ENCODE data around the gene CDK14.
"Not testable (repeated sequence)": the region's sequence is repeated elsewhere in the genome, so short reads cannot be mapped to it uniquely, and the experiment has no call there.

Gene CDK14

GRCh38 chr7:91168871-91169829 is 573.0 kb downstream of the CDK14 start:
- no peak for TF ChIP-seq CTCF (conservative IDR thresholded peaks at IDR 0.05)
- H3K27ac ChIP-seq: no peak overlapping the region

GRCh38 chr7:91169830-91170191 is 573.7 kb downstream of the CDK14 start:
- no peak for TF ChIP-seq CTCF (conservative IDR thresholded peaks at IDR 0.05)
- H3K27ac ChIP-seq: no peak overlapping the region

- H3K27ac ChIP-seq: not testable (repeated sequence)
Observed at GRCh38 chr7:91173265-91173664, 577.1 kb downstream of the CDK14 start.

GRCh38 chr7:91180746-91181145 is 584.6 kb downstream of the CDK14 start:
- no peak overlapping the region for H3K27ac ChIP-seq
- TF ChIP-seq CTCF (conservative IDR thresholded peaks at IDR 0.05): no peak

- TF ChIP-seq CTCF (conservative IDR thresholded peaks at IDR 0.05): no peak
- H3K27ac ChIP-seq: no peak overlapping the region
Observed at GRCh38 chr7:91181949-91182348, 585.8 kb downstream of the CDK14 start.

- no peak overlapping the region for H3K27ac ChIP-seq
- no peak for TF ChIP-seq CTCF (conservative IDR thresholded peaks at IDR 0.05)
Observed at GRCh38 chr7:91182819-91183764, 587.0 kb downstream of the CDK14 start.

- H3K27ac ChIP-seq: no peak overlapping the region
- TF ChIP-seq CTCF (conservative IDR thresholded peaks at IDR 0.05): no peak
Observed at GRCh38 chr7:91185771-91186170, 589.6 kb downstream of the CDK14 start.
